Stimulated activated CD4-positive, alpha-beta T cell treated with anti-CD3 and anti-CD28 coated beads, Interleukin-1b, Interleukin-23, amount 100 ng/mL, for 24 hours (primary cell): Measurements from ENCODE around the gene ORAI1.
"Not testable (repeated sequence)": the region's sequence is repeated elsewhere in the genome, so short reads cannot be mapped to it uniquely, and the experiment has no call there.

Experiments used
- DNase-seq, 4 experiments: peaks; one replicate each; pipeline ENCODE4 v3.0.0-alpha.2; 2020; ENCODE audit warnings: low read depth in 4 of 4, low spot score in 1 of 4

Gene ORAI1

GRCh38 chr12:121603581-121603980, 22.7 kb upstream of the ORAI1 start:
- DNase-seq: no peak

- DNase-seq: no peak
Observed at GRCh38 chr12:121608301-121608700, 18.0 kb upstream of the ORAI1 start.

DNA sequence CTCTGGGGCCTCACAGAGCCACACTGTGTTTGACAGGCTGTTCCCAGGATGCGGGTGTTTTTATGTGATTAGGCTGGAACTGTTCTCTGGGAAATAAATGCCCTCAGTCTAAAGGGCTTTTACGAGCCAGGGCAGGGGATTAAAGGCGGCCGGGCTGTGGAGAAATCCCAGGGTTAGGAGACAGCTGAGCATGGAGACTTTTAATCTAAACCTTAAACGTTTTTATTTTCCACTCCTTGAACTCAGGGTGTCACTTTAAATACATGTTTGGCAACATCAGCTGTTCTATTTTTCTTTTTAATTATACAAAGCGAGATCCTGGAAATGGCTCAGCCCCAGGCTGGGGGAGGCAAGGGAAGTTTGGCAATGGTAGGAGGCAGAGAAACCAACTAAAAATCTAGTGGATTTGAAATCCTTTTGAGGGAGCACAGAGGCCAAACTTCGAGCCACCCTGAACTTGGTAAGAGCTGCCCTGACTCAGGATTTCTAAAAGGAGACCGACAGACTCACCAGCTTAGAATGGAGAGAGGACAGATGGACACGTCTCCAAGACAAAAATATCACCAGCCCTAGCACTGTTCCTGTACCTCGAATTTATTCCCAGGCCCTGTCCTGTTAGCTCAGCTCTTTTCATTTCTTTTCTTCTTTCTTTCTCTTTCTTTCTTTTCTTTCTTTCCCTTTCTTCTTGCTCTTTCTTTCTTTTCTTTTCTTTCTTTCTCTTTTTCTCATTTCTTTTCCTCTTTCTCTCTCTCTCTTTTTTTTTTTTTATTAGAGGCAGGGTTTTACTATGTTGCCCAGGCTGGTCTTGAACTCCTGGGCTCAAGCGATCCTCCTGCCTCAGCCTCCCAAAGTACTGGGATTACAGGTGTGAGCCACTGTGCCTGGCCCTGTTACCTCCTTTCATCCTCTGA, 15.8 kb upstream of the ORAI1 start:
- DNase-seq: no peak

DNA sequence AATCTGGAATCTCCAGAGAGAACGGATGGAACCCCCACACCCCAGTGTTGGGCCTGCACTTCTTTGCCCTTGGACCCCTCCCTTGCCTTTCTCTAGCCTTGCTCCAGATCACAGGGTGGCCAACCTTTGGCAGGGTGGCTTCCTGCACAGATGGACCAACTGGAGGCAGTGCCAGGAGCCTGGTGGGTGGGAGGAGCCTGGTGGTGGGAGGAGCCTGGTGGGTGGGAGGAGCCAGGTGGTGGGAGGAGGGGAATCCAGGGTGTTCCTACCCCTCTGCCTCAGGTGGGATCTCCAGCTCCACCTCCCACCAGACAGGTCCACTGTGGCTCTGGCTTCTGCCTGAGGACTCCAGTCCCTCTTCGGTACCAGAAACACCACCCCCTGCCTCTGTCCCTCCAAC, 15.0 kb upstream of the ORAI1 start:
- no peak for DNase-seq

- no peak for DNase-seq
Observed at GRCh38 chr12:121613462-121613861, 12.9 kb upstream of the ORAI1 start.

- no peak for DNase-seq
Observed at GRCh38 chr12:121614872-121615467, 11.4 kb upstream of the ORAI1 start.

DNA sequence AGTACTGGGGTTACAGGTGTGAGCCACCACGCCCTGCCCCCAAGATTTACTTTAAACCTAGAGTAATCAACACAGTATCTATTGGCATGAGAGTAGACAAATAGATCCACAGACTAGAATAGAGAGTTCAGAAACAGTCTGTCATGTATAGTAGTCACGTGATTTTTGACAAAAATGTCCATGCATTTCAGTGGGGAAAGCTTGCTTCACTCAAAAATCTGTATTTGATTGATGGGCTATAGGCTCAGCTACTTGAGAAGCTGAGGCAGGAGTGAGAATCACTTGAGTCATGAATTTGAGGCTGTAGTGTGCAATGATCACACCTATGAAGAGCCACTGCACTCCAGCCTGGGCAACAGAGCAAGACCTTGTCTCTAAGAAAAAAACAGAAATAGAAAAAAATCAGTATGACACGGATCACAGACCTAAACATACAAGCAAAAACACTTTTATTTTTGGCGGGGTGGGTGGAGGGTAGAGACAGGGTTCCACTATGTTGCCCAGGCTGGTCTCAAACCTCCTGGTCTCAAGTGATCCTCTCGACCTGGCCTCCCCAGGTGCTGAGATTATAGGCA, 7.6 kb upstream of the ORAI1 start:
- no peak for DNase-seq

- no peak for DNase-seq
Observed at GRCh38 chr12:121620333-121620891, 5.9 kb upstream of the ORAI1 start.

- DNase-seq: peak; percentile 70 to 90 (median 76)
Observed at GRCh38 chr12:121626853-121627640, 717 bp downstream of the ORAI1 start.

GRCh38 chr12:121628037-121628436, 1.7 kb downstream of the ORAI1 start:
- DNase-seq: no peak

GRCh38 chr12:121628536-121628935, 2.2 kb downstream of the ORAI1 start:
- no peak for DNase-seq

- no peak for DNase-seq
Observed at GRCh38 chr12:121630791-121631355, 4.5 kb downstream of the ORAI1 start.

DNA sequence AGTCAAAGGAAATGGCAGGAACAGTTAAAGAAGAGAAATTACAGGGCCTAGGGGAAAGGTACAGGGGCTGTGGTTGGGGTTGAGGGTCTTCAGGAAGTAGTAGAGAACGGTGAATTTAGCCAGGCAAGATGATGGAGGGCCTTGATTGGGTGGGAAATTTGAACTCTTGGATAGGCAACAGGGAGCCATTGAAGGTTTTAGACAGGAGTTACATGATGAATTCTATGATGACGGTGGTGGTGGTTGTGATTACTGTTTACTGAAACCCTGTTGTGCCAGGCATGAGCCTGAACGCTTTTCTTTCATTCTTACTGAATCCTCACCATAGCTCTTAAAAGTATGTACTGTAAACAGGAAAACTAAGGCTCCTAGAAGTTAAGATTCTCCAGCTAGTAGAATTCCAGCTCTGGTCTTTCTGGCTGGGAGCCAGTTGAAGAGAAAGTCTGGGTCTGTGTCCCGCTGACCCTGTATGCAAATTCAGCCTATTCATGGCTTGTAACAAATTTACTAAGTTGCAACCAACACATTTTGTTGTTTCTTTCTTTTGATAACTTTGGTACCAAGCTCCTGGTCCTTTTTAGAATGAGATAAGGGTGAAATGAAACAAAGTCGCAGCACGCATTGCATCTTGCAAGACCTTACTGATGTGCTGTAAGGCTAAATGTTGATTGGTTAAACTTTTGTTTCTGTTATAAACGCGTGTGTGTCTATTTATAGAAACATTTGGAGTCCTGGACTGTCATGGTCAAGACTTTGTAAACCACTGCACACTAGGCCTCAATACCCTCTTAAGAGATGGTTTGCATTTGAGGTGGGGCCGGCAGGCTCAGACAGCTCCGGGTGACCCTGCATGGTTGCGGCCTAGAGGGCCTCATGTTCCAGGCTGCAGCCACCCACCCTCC, 6.0 kb downstream of the ORAI1 start:
- DNase-seq: no peak

DNA sequence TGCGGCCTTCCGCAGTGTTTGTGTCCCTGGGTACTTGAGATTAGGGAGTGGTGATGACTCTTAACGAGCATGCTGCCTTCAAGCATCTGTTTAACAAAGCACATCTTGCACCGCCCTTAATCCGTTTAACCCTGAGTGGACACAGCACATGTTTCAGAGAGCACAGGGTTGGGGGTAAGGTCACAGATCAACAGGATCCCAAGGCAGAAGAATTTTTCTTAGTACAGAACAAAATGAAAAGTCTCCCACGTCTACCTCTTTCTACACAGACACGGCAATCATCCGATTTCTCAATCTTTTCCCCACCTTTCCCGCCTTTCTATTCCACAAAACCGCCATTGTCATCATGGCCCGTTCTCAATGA, 7.5 kb downstream of the ORAI1 start:
- DNase-seq: not testable (repeated sequence)

DNA sequence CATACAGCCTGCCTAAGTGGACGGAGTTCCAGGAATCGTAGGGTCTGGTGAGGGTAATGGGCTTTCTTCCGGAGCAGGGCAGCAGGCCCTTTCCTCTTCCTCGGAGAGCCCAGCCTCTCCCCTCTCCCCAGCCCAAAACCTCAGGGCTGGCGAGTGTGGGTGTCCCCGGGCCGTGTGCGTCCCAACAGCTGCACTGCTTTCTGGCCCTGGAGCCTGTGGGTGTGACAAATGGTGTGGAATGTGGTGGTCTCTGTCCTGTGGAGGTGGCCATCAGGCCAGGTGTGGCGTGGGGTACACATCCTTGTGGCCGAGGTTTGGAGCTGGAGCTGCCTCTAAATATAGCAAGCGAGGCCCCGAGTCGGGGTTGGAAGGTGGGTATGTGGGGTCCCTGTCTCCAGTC, 8.5 kb downstream of the ORAI1 start:
- no peak for DNase-seq

DNA sequence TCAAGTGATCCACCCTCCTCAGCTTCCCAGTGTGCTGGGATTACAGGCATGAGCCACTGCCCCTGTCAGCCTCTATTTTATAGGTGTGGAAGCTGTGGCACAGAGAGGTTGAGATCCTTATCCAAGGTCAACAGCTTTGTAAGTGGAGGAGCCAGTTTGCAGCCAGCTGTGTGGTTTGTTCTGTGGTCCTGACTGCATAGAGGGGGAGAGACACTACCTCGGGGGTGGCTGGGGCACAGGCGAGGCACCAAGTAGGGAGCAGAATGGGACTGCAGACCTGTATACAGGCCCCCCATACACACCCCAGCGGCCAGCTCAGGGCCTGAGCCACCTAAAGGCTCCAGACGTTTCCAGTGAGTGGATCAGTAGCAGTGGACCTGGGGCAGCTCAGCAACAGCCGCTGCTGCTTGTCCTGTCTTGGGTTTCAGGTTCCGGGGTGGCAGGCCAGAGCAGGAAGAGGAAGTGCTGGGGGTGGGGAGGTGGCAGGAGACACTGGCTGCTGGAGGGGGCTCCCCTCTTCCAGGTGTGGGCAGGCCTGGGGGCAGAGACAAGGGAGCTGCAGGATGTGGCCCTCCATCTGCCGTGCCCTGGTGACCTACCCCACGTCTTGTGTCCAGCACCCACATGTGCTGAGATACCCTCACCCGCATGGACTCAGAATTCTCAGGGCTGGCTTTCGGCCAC, 11.0 kb downstream of the ORAI1 start:
- peak in 2 of 4 experiments; percentile 33 to 38 for DNase-seq

GRCh38 chr12:121638298-121639202, 12.2 kb downstream of the ORAI1 start:
- DNase-seq: no peak

GRCh38 chr12:121641343-121641630, 15.0 kb downstream of the ORAI1 start:
- no peak for DNase-seq
